Heart left ventricle (tissue), 16 donors: ENCODE data around the gene C5orf34. TPM values are rescaled to one million over a fixed set of nuclear protein-coding genes. Genes with fewer than 3 reads are reported as not detected.
A peak's percentile ranks its signal among the peaks of the same experiment; 100 is the strongest.
"Not testable (repeated sequence)": the region's sequence is repeated elsewhere in the genome, so short reads cannot be mapped to it uniquely, and the experiment has no call there.

Experiments used
- ATAC-seq, 4 donors: fragments of 200-7000 bp; cut with Tn5 transposase; one replicate each; pipeline ENCODE4 v1.9.1; 2020 to 2022; ENCODE audit warnings: moderate library complexity in 4 of 4, mild to moderate bottlenecking in 3 of 4, moderate number of reproducible peaks in 1 of 4
- DNase-seq, 5 donors: peaks; one replicate each; pipeline ENCODE4 v3.0.0-alpha.2; 2020
- H3K27ac ChIP-seq, 12 donors: fragments of 200-600 bp; sonication (generic) in 4 of 12; one replicate each; pipeline versions ENCODE4 v1.5.0 to v1.8.0; 2016 to 2022; ENCODE audit warnings: mild to moderate bottlenecking in 2 of 12
- H3K27me3 ChIP-seq, 9 donors: fragments of 200-600 bp; sonication (generic) in 2 of 9; one replicate each; pipeline versions ENCODE4 v1.5.1 to v1.8.0; 2016 to 2022; ENCODE audit warnings: mild to moderate bottlenecking in 3 of 9
- H3K36me3 ChIP-seq, 9 donors: fragments of 200-600 bp; sonication (generic) in 2 of 9; one replicate each; pipeline versions ENCODE4 v1.5.0 to v1.8.0; 2018 to 2022; ENCODE audit warnings: mild to moderate bottlenecking in 2 of 9
- H3K4me1 ChIP-seq, 12 donors: fragments of 200-600 bp; sonication (generic) in 4 of 12; one replicate each; pipeline versions ENCODE4 v1.5.0 to v1.8.0; 2016 to 2022; ENCODE audit warnings: mild to moderate bottlenecking in 3 of 12
- H3K4me3 ChIP-seq, 12 donors: fragments of 200-600 bp; sonication (generic) in 4 of 12; one replicate each; pipeline versions ENCODE4 v1.5.0 to v1.8.0; 2017 to 2022; ENCODE audit warnings: mild to moderate bottlenecking in 9 of 12, moderate library complexity in 4 of 12
- H3K9me3 ChIP-seq, 12 donors: fragments of 200-600 bp; sonication (generic) in 4 of 12; one replicate each; pipeline versions ENCODE4 v1.5.0 to v1.8.0; 2016 to 2022; ENCODE audit warnings: mild to moderate bottlenecking in 1 of 12
- POLR2A ChIP-seq, 2 donors: fragments of 450-650 bp; IDR thresholded peaks; one replicate each; pipeline ENCODE4 v1.6.1; 2017; ENCODE audit warnings: antibody characterized with exemption in 2 of 2, mild to moderate bottlenecking in 2 of 2, moderate library complexity in 2 of 2
- WGBS, 4 donors: extraction: QIAGEN DNeasy Blood & Tissue Kit in 2 of 4; methylation state at CpG; one replicate each; pipeline versions ENCODE4 v1.1.5 to v1.1.7; 2013 to 2018; 5-methylcytosine and 5-hydroxymethylcytosine counted together
- intact Hi-C, 10 donors: fragments of 100-400 bp; cut with DNase I; formaldehyde crosslinking; loops; one replicate each; pipeline versions ENCODE4 v1.11.1 to v1.14.2; 2022
- polyA plus RNA-seq, 2 donors: library from polyadenylated mRNA; stranded (reverse); fragments of 200-250 nt; gene quantifications; one replicate each; pipeline ENCODE4 v1.2.3, GENCODE V29; 2013
- total RNA-seq, 9 donors: library from RNA; depleted of rRNA in 2 of 9; stranded (reverse); fragments of >200 nt in 2 of 9; fragmentation: NEBNext Ultra II Directional in 3 of 9; extraction: Animal tissue kit (Norgen Biotek cat#: 25700) in 3 of 9; gene quantifications; one replicate each; pipeline versions ENCODE4 v1.1.0 to v1.2.4, GENCODE V29; 2016 to 2023
- TF ChIP-seq, protein P1 (sequence below), 12 donors: fragments of 200-600 bp; sonication (generic) in 4 of 12; IDR thresholded peaks; one replicate each; pipeline versions ENCODE4 v1.5.0 to v1.8.0; 2018 to 2022; ENCODE audit warnings: antibody characterized with exemption in 12 of 12, mild to moderate bottlenecking in 5 of 12
- donor health status: ischemic (EF 13 %, LVEDD 7.1; RV severe dilation, severe dysfunction).
- donor health status: healthy with polysubstance abuse.
- donor health status: DM: no; HTN: yes; CAD: no.
- donor health status: DM: no; HTN: no; CAD: no.
- donor health status: ischemic (EF 25% LVEDD 6.9; RV normal size, moderate dysfunction).
- donor health status: ischemic (EF 25% LVEDD 5.7; RV mildly dilated, moderate dysfunction).
- donor health status: healthy.
- donor health status: DM: yes; HTN: yes; CAD: no.
- donor health status: ischemic (EF 35%, LVEDD 5.7; RV mildly dilated, moderate dysfunction).
- donor health status: nonischemic (EF 11% LVEDD 7.7; RV severe dilation, severe dysfunction).
- donor health status: DM: yes; HTN: yes; CAD: no.
- donor health status: PGD.
- donor health status: ischemic (EF 29% LVEDD 5.4; RV normal size, mild dysfunction).
- donor health status: nonischemic (EF 23%, LVEDD 6.1; RV moderate dilation, normal function).

The C5orf34 gene
- total and polyA plus RNA-seq, 11 donors, result 0.19 to 1.6 (median 0.54) TPM

DNA sequence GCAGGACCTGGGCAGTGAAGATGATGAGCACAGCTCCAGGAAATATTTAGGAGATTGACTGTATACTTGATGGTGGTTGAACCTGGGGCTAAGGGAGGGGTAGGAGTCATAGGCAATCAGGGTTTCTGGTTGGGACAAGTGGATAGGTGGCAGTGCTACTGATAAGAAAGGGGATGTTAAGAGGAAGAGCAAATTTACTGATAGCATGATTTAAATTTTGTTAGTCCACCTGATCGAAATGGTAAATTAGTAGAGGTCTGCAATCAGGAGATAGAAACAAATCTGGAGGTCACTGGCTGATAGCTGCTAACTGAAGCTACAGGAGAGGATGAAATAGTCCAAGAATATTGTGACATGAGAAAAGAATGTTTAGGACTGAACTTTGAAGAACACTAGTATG is 5.7 kb upstream of the C5orf34 start:
- no peaks in the 10 kb centered on the region for H3K27me3 ChIP-seq
- intact Hi-C loops, result no loop called here
- H3K36me3 ChIP-seq, result peaks cover 0 to 28% (median 24%) of the 10 kb centered on the region in 9 donors
- no peaks in the 10 kb centered on the region for H3K9me3 ChIP-seq
- no peak overlapping the region for H3K27ac ChIP-seq
- no peak overlapping the region for H3K4me3 ChIP-seq
- 90 to 97% (median 94%) methylated on average over 1 of the region's 1 CpG for WGBS, 4 donors
- H3K4me1 ChIP-seq, result peaks cover 0 to 5% (median 3%) of the 10 kb centered on the region in 12 donors
- ATAC-seq (no peak), DNase-seq (no peak)
- no peak for TF ChIP-seq POLR2A (IDR thresholded peaks at IDR 0.05)
- TF ChIP-seq, protein P1, sequence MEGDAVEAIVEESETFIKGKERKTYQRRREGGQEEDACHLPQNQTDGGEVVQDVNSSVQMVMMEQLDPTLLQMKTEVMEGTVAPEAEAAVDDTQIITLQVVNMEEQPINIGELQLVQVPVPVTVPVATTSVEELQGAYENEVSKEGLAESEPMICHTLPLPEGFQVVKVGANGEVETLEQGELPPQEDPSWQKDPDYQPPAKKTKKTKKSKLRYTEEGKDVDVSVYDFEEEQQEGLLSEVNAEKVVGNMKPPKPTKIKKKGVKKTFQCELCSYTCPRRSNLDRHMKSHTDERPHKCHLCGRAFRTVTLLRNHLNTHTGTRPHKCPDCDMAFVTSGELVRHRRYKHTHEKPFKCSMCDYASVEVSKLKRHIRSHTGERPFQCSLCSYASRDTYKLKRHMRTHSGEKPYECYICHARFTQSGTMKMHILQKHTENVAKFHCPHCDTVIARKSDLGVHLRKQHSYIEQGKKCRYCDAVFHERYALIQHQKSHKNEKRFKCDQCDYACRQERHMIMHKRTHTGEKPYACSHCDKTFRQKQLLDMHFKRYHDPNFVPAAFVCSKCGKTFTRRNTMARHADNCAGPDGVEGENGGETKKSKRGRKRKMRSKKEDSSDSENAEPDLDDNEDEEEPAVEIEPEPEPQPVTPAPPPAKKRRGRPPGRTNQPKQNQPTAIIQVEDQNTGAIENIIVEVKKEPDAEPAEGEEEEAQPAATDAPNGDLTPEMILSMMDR (IDR thresholded peaks at IDR 0.05), result no peak

DNA sequence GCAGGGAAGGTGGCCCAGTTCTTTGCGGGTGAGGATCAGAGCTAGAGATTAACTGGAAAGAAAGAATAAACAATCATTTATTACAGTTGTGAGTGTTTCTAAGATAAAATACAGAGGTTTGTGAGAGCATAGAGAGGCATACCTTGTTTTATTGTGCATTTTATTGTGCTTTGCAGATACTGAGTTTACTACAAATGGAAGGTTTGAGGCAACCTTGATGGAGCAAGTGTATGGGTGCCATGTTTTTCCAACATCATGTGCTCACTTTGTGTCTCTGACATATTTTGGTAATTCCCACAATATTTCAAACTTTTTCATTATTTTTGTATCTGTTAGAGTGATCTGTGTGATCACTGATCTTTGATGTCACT is 715 bp upstream of the C5orf34 start:
- intact Hi-C loops, result loop anchor here in 4 of 10 donors (1.0 to 5.0 kb wide), 4 partner anchors 31 to 41 kb away; partner anchors contain the start of genes PAIP1 (in 1 of the 4) and TMEM267 (in 1 of the 4)

DNA sequence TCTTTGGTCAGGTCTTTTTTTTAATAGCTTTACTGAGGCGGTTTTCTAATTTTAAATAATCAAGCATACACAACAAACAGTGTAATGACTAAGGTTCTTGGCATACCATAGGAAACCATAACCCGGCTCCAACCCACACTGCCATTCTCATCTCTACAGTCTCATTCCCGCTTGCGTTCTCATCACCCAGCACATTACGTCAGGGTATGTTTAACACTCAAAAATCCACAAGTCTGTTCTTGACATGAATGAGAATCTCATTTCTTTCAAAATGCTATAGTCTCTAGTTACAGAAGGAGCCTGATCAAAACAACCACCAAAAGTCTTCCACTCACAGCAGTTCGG is 505 bp downstream of the C5orf34 start:
- Histone ChIP-seq H3K4me3 (peak overlapping the region; percentile 44 to 83 (median 64)), H3K27me3 (no peaks in the 10 kb centered on the region), H3K27ac (peak overlapping the region in 10 of 12 donors; percentile 77 to 97 (median 87)), H3K4me1 (peaks cover 0 to 21% (median 9%) of the 10 kb centered on the region in 12 donors), H3K9me3 (no peaks in the 10 kb centered on the region), H3K36me3 (no peaks in the 10 kb centered on the region)
- no peak for DNase-seq
- intact Hi-C loops, result loop anchor here in 1 of 10 donors (2.0 kb wide), 1 partner anchor 32 kb away; the partner anchor contains the start of gene TMEM267
- no peak for TF ChIP-seq POLR2A (IDR thresholded peaks at IDR 0.05)
- TF ChIP-seq, protein P1 (IDR thresholded peaks at IDR 0.05), result no peak
- WGBS, 4 donors, result 0 to 2% (median 1%) methylated on average over 6 of the region's 6 CpGs
- peak in 1 of 4 donors; percentile 20 for ATAC-seq

More for the DNA sequence above, 715 bp upstream of the C5orf34 start:
- no peaks in the 10 kb centered on the region for H3K9me3 ChIP-seq
- TF ChIP-seq POLR2A (IDR thresholded peaks at IDR 0.05), result no peak
- TF ChIP-seq, protein P1 (IDR thresholded peaks at IDR 0.05), result no peak
- H3K36me3 ChIP-seq, result no peaks in the 10 kb centered on the region
- DNase-seq, result no peak
- peaks cover 0 to 21% (median 9%) of the 10 kb centered on the region in 12 donors for H3K4me1 ChIP-seq
- peak overlapping the region; percentile 18 to 97 (median 87) for H3K27ac ChIP-seq
- no peak for ATAC-seq
- WGBS, 4 donors, result 26 to 37% (median 31%) methylated on average over 1 of the region's 1 CpG
- no peaks in the 10 kb centered on the region for H3K27me3 ChIP-seq
- peak overlapping the region; percentile 44 to 83 (median 64) for H3K4me3 ChIP-seq

DNA sequence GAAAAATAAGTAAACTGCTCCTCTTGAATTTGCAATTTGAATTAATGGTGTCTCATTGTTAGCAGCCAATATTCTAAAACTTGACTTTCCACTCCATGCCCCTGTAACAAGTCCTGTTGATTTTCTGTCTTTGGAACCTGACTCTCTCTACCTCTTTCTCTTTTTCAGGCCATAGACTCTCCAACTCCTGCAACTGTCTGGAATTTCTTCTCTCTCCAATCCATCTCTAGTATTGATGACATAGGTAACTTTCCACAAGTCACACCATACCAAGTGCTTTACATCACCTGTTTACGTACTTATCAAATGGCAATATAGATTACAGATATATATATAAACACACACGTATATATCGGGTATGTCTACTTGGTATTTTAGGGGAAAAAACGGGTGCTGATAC is 923 bp downstream of the C5orf34 start:
- 14 to 23% (median 19%) methylated on average over 4 of the region's 4 CpGs for WGBS, 4 donors
- Histone ChIP-seq H3K27ac (peak overlapping the region in 2 of 12 donors; percentile 86 to 97), H3K9me3 (no peaks in the 10 kb centered on the region), H3K36me3 (peaks cover 0 to 2% (median 0%) of the 10 kb centered on the region in 9 donors), H3K4me3 (peak overlapping the region in 11 of 12 donors; percentile 44 to 83 (median 65)), H3K27me3 (no peaks in the 10 kb centered on the region), H3K4me1 (peaks cover 0 to 21% (median 9%) of the 10 kb centered on the region in 12 donors)
- ATAC-seq (no peak), DNase-seq (no peak)
- no peak for TF ChIP-seq POLR2A (IDR thresholded peaks at IDR 0.05)
- TF ChIP-seq, protein P1 (IDR thresholded peaks at IDR 0.05), result no peak
- intact Hi-C loops, result loop anchor here in 1 of 10 donors (2.0 kb wide), 1 partner anchor 31 kb away; the partner anchor contains the start of gene TMEM267

DNA sequence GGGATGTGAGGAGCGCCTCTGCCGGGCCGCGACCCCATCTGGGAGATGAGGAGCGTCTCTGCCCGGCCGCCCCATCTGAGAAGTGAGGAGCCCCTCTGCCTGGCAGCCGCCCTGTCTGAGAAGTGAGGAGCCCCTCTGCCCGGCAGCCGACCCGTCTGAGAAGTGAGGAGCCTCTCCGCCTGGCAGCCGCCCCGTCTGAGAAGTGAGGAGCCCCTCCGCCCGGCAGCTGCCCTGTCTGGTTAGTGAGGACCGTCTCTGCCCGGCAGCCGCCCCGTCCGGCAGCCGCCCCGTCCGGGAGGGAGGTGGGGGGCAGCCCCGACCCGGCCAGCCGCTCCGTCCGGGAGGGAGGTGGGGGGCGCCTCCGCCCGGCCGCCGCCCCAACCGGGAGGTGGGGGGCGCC is 3.9 kb downstream of the C5orf34 start:
- H3K27me3 ChIP-seq, DNase-seq, ATAC-seq, H3K9me3 ChIP-seq, H3K27ac ChIP-seq, H3K4me3 ChIP-seq, intact Hi-C loops: not testable (repeated sequence)
- peaks cover 0 to 21% (median 9%) of the 10 kb centered on the region in 12 donors for H3K4me1 ChIP-seq
- 91 to 94% (median 92%) methylated on average over 7 to 36 of the region's 36 CpGs for WGBS, 4 donors
- peaks cover 0 to 11% (median under 1%) of the 10 kb centered on the region in 9 donors for H3K36me3 ChIP-seq
